ENCODE measurements around the gene TRIM32. TPM values are rescaled to one million over a fixed set of nuclear protein-coding genes. Genes with fewer than 3 reads are reported as not detected.

The TRIM32 gene
- total RNA-seq, 2 experiments from 2014 or later, result 11.4 to 13.9 TPM

DNA sequence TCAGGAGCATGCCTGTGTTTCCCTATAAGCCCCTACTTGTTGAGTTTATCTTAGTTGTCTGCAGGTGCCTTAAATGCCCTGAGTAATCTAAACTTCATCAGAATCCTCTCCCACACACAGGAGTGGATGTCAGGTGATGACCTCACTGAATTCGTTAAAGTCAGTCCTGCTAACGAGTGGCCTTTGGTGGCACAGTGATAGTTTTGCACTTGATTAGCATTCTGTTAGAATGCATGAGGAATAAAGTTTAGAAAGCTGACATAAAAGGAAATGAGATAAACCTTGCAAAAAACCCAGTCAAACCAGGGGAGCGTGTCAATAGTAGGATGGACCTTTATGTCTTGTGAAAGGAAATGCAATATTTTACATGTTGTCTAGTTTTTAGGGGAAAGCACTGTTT lies 4.5 kb downstream of the TRIM32 start:
- no peaks in the 10 kb centered on the region for H3K9me3 ChIP-seq (ENCODE audit: low read length)
- H3K4me2 ChIP-seq (ENCODE audit: low read length), result no peak overlapping the region
- H3K27ac ChIP-seq (ENCODE audit: low read depth, low read length, poor library complexity, severe bottlenecking), result no peak overlapping the region
- intact Hi-C loops (cut with micrococcal nuclease; ENCODE audit: unreplicated experiment), result no loop called here
- H4K20me1 ChIP-seq (ENCODE audit: insufficient read depth, low read length), result no peaks in the 10 kb centered on the region
- no TSS peak for BruUV-seq (replicated peaks)
- H2AFZ ChIP-seq (ENCODE audit: low read length), result no peak overlapping the region
- no peak for TF ChIP-seq EZH2phosphoT487 (IDR thresholded peaks at IDR 0.05; ENCODE audit: borderline replicate concordance, low read depth, low read length)
- TF ChIP-seq, protein P1, sequence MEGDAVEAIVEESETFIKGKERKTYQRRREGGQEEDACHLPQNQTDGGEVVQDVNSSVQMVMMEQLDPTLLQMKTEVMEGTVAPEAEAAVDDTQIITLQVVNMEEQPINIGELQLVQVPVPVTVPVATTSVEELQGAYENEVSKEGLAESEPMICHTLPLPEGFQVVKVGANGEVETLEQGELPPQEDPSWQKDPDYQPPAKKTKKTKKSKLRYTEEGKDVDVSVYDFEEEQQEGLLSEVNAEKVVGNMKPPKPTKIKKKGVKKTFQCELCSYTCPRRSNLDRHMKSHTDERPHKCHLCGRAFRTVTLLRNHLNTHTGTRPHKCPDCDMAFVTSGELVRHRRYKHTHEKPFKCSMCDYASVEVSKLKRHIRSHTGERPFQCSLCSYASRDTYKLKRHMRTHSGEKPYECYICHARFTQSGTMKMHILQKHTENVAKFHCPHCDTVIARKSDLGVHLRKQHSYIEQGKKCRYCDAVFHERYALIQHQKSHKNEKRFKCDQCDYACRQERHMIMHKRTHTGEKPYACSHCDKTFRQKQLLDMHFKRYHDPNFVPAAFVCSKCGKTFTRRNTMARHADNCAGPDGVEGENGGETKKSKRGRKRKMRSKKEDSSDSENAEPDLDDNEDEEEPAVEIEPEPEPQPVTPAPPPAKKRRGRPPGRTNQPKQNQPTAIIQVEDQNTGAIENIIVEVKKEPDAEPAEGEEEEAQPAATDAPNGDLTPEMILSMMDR (conservative IDR thresholded peaks at IDR 0.05; ENCODE audit: low read length), result no peak
- no peak for DNase-seq (ENCODE audit: low spot score)
- H3K4me1 ChIP-seq (ENCODE audit: insufficient read depth, low read length, poor library complexity, severe bottlenecking), result peaks cover 26% of the 10 kb centered on the region
- peaks cover 7% of the 10 kb centered on the region; the same call in 1 of the 2 replicates for H3K79me2 ChIP-seq (ENCODE audit: insufficient read depth, low read depth, low read length)
- ChIA-PET CTCF (ENCODE audit: unreplicated experiment) (no interaction called here), POLR2A (no interaction called here)
- H3K4me3 ChIP-seq (ENCODE audit: low read depth, low read length, poor library complexity, severe bottlenecking), result no peak overlapping the region
- no peaks in the 10 kb centered on the region for H3K9me2 ChIP-seq (ENCODE audit: insufficient read depth, low read length)
- no peaks in the 10 kb centered on the region for H3K36me3 ChIP-seq (ENCODE audit: insufficient read depth, low read length)

DNA sequence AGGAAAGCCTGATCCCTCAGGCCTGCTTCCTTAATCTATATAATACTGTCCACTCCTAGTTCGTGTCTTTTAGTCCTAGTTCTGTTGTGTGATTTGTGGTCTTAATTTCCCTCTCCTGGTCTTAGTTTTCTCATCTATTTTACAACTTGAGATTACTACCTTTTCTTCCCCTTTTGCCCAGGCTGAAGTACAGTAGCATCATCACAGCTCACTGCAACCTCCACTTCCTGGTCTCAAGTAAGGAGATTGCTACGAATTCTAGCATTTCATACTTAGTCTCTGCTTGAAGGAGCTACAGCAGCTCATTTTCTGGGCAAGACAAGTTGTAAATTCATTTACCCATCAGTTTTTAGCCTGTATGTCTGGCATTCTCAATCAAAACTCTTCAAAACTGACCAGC lies 5.5 kb downstream of the TRIM32 start:
- intact Hi-C loops (cut with micrococcal nuclease; ENCODE audit: unreplicated experiment), result no loop called here
- POLR2A ChIA-PET, result interaction anchor here (1.9 kb wide), 1 partner anchor 10 kb away, joined by 5 read pairs; no protein-coding TSS in a partner anchor
- Histone ChIP-seq H3K4me1 (ENCODE audit: insufficient read depth, low read length, poor library complexity, severe bottlenecking) (peaks cover 22% of the 10 kb centered on the region), H3K27ac (ENCODE audit: low read depth, low read length, poor library complexity, severe bottlenecking) (no peak overlapping the region), H3K36me3 (ENCODE audit: insufficient read depth, low read length) (0 out of 2 replicates have a peak, but pooled peaks cover 3% of the 10 kb centered on the region), H3K4me3 (ENCODE audit: low read depth, low read length, poor library complexity, severe bottlenecking) (no peak overlapping the region), H3K9me3 (ENCODE audit: low read length) (no peaks in the 10 kb centered on the region), H2AFZ (ENCODE audit: low read length) (no peak overlapping the region), H3K4me2 (ENCODE audit: low read length) (no peak overlapping the region), H4K20me1 (ENCODE audit: insufficient read depth, low read length) (no peaks in the 10 kb centered on the region), H3K79me2 (ENCODE audit: insufficient read depth, low read depth, low read length) (peaks cover 7% of the 10 kb centered on the region; the same call in 1 of the 2 replicates), H3K9me2 (ENCODE audit: insufficient read depth, low read length) (no peaks in the 10 kb centered on the region)
- BruUV-seq (replicated peaks), result no TSS peak
- CTCF ChIA-PET (ENCODE audit: unreplicated experiment), result no interaction called here
- DNase-seq (ENCODE audit: low spot score), result peak; percentile 8
- TF ChIP-seq, protein P1 (conservative IDR thresholded peaks at IDR 0.05; ENCODE audit: low read length), result no peak
- no peak for TF ChIP-seq EZH2phosphoT487 (IDR thresholded peaks at IDR 0.05; ENCODE audit: borderline replicate concordance, low read depth, low read length)

DNA sequence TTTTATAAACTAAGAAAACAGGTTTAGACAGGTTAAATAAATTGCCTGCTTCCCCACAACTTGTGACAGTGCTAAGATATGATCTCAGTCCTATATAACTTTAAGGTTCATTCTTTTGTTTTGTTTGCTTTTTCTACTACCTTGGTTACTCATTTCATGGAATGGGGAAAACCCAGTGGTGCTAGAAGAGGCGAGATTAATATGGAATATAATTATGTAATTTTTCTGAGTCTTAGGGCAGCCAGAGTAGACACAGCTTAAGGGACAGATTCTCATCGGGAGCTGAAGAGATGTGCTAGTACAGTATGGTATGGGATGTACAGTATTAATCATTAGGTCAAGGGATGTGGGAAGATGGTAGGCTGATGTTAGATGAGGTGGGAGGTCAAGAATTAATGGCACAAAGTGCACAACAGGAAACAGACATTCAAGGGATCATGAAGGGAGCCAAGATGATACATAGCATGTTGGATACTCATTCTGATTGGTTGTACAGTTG lies 6.2 kb downstream of the TRIM32 start:
- DNase-seq (ENCODE audit: low spot score), result no peak
- Histone ChIP-seq H2AFZ (ENCODE audit: low read length) (no peak overlapping the region), H4K20me1 (ENCODE audit: insufficient read depth, low read length) (no peaks in the 10 kb centered on the region), H3K4me1 (ENCODE audit: insufficient read depth, low read length, poor library complexity, severe bottlenecking) (peaks cover 15% of the 10 kb centered on the region), H3K4me3 (ENCODE audit: low read depth, low read length, poor library complexity, severe bottlenecking) (no peak overlapping the region), H3K9me2 (ENCODE audit: insufficient read depth, low read length) (no peaks in the 10 kb centered on the region), H3K9me3 (ENCODE audit: low read length) (no peaks in the 10 kb centered on the region), H3K27ac (ENCODE audit: low read depth, low read length, poor library complexity, severe bottlenecking) (no peak overlapping the region), H3K4me2 (ENCODE audit: low read length) (no peak overlapping the region), H3K79me2 (ENCODE audit: insufficient read depth, low read depth, low read length) (no peaks in the 10 kb centered on the region; the same call in 1 of the 2 replicates), H3K36me3 (ENCODE audit: insufficient read depth, low read length) (peaks cover 10% of the 10 kb centered on the region)
- ChIA-PET POLR2A (interaction anchor here (1.0 to 1.9 kb wide), 2 partner anchors 9 to 25 kb away, joined by 4 to 5 read pairs; no protein-coding TSS in a partner anchor), CTCF (ENCODE audit: unreplicated experiment) (no interaction called here)
- intact Hi-C loops (cut with micrococcal nuclease; ENCODE audit: unreplicated experiment), result no loop called here
- TF ChIP-seq EZH2phosphoT487 (IDR thresholded peaks at IDR 0.05; ENCODE audit: borderline replicate concordance, low read depth, low read length), result no peak
- TF ChIP-seq, protein P1 (conservative IDR thresholded peaks at IDR 0.05; ENCODE audit: low read length), result no peak
- BruUV-seq (replicated peaks), result no TSS peak
